GM19395 (cell line): ENCODE measurements around the gene PANX1.
"Not testable (repeated sequence)": the region's sequence is repeated elsewhere in the genome, so short reads cannot be mapped to it uniquely, and the experiment has no call there.

Experiments used
- ATAC-seq: cut with Tn5 transposase; IDR thresholded peaks from one replicate; pipeline ENCODE4 v1.9.1; 2021; ENCODE audit warnings: mild to moderate bottlenecking, moderate library complexity; ENCODE audit not compliant: unreplicated experiment

Gene PANX1, protein sequence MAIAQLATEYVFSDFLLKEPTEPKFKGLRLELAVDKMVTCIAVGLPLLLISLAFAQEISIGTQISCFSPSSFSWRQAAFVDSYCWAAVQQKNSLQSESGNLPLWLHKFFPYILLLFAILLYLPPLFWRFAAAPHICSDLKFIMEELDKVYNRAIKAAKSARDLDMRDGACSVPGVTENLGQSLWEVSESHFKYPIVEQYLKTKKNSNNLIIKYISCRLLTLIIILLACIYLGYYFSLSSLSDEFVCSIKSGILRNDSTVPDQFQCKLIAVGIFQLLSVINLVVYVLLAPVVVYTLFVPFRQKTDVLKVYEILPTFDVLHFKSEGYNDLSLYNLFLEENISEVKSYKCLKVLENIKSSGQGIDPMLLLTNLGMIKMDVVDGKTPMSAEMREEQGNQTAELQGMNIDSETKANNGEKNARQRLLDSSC

DNA sequence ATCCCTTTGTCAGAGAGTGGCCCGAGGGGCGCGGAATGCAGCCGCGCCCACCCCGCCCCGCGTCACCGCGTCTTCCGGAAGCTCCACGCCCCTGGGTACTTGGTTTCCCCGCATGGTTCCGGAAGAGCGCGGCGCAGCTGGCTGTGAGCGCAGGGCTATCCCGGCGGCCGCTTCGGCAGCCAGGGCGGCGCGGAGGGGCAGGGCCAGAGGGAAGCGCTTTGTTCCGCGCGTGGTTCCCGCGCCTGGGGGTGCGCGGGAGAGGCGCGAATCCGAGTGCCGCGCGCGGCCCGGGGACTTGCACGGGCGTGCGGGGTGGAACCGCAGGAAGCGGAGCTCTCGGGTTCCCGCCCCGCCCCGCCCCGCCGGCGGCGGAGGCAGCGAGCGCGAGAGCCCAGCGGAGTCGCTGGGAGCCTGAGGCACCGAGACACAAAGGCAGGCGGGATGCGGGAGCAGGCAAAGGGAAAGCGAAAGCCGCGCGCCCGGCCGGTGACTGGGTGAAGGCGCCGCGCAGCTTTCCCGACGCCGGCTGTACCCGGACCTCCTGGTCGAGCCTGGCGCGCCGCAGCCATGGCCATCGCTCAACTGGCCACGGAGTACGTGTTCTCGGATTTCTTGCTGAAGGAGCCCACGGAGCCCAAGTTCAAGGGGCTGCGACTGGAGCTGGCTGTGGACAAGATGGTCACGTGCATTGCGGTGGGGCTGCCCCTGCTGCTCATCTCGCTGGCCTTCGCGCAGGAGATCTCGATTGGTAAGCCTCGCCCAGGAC is at the start of gene PANX1:
Gene PANX1, plus strand, starts transcription at position 96 of the 766 bp plus-strand sequence. Its CDS starts 472 bp downstream, at position 568.
- peak; percentile 81 for ATAC-seq

DNA sequence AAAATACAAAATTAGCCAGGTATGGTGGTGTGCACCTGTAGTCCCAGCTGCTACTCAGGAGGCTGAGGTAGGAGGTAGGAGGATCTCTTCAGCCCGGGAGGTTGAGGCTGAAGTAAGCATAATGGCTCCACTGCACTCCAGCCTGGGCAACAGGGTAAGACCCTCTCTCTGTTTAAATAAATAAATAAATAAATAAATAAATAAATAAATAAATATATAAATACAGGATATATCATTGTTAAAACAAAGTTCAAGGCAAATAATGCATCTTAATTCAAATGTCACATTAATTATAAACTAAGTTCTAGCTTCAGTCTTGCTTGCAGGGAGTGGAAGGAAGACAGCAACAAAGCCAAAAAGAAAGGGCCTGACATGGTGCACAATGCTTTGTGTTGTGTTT is 44.5 kb upstream of the PANX1 start:
- ATAC-seq, result no peak

DNA sequence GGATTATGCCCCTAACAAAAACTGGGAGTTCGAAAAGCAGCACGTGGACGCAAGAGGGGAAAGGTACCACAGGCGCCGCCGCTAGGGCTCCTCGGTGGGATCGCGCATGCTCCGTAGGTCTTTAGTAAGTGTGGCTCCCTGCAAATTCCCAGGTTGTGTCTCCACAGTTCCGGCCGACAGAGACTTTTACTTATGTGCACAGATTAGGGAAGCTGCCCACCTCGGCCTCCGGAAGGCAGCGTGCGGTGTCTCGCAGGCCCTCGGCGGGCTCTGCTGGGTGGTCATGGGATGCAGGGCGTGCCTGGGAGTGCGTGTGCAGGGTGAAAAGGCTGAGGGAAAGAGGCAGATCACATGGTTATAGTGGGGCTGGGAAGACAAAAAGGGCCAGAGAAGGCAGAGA is 39.7 kb upstream of the PANX1 start:
- ATAC-seq, result no peak

DNA sequence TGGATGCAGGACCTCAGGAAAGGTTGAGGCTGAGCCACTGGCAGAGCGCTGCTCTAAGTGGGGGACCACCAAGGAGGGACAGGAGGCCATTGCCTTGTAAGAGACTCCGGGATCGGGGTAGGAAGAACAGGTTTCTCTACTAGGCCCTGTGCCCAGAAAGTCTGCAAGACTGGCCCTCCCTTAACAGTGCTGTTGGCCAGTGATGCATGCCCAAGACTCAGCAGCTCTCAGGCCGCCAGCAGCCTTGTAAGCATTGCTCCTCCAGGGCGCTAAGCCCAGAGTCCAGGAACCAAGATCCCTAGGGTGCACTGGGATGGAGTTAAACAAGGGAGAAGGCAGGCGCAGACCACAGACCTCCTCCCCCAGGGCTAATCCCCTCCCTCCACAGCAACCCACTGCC is 39.3 kb upstream of the PANX1 start:
- no peak for ATAC-seq

DNA sequence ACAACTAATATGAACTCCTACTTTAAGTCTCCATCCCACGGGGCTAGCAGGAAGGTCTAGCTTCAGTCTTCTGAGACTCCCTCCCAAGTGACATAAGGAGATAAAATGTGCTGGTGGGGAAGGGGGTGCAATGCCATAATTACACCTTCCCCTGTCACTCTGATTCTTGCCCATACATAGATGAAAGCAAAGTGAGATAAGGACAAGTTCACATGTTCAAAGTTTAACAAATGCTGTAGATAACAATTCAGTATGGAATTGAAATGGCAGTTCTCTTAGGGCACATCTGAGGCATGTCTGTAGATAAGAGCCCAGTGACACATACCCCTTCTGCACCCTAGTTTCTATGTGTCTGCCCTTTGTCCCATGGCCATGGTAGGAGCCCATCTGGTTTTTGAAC is 38.2 kb upstream of the PANX1 start:
- ATAC-seq, result no peak

DNA sequence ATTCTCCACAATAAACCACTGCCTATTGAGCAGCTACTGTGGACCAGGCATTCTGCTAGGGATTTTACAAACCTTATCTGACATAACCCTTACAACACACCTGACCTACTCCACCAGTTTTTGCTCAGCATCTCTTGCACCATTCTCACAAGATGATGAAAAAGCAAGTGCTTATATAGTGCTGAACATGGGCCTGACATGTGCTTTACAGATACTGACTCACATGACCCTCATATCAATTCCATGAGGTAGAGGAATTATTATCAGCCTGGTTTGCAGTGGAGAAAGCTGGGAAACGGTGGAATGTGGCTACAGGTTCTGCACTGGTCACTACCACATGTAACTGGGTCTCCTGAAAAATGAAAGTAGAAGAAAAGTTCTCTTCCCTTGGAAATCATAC is 37.5 kb upstream of the PANX1 start:
- ATAC-seq, result no peak

DNA sequence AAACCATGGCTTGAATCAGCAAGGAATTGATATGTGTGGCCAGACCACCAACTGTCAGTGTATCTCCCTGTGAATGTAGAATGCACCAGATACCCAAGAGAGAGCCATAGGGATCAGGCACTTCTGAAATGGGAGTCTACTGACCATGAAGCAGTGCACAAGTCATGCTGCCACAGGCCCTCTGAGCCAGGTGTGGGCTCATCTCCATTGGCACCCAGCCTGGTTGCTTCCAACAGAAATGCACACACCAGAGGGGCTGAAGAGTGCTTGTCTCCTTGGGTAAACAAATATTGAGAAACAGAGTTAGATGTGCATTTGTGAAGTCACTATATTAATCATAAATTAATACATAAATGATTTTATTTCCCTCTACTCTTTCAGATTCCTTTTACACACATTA is 28.4 kb upstream of the PANX1 start:
- no peak for ATAC-seq

DNA sequence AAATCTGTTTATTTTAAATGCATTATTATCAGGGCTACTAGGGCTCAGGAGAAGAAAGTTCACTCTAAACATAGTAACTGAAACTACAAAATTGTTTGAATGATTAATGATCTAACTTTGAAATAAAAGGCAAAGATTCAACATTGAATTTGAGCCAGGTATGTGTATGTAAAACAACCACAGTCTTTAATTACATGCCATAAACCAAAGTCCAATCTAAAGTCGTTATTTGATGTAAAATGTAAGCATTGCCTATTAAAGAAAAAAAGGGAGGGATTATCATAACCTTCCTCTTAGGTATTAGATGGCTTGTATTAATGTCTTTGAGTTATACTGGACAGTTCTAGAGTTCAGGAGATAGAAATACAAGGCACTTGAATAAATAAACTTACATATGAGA is 25.2 kb upstream of the PANX1 start:
- ATAC-seq, result no peak

DNA sequence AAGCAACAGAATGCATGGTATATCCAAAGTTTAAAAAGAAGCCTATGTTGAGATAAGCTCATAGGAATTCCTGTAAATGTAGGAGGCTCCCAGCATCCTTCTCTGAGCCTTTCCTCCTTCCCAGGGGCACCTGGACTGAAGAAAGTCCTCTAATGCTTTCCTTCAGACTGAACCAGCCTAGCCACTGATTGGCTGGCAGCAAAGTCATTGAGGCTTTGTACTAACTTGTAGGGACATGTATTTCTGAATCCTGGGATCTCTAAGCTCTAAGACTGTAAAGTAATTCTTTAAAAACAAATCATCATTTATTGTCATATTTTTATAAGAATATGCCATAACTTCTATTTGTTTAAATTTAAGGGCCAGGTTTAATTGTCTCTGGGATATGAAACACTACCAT is 23.9 kb upstream of the PANX1 start:
- ATAC-seq, result no peak

DNA sequence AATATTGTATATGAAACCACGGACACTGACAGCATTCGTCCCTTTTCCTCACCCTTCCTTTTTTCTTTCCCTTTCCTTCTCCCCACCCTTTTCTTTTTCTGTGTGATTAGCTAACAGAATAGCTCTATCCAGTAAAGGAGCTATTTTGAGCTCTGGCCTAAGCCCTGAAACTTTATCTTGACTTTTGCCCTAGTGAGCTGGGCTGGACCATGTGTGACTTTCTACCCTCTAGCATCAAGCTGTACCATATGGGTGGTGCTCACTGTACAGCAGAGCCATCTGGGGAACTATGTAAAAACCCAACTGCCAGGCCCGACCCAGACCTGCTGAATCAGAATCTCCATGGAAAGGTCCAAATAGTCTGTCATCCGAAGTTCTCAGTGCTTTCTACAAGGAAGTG is 21.9 kb upstream of the PANX1 start:
- ATAC-seq, result no peak

DNA sequence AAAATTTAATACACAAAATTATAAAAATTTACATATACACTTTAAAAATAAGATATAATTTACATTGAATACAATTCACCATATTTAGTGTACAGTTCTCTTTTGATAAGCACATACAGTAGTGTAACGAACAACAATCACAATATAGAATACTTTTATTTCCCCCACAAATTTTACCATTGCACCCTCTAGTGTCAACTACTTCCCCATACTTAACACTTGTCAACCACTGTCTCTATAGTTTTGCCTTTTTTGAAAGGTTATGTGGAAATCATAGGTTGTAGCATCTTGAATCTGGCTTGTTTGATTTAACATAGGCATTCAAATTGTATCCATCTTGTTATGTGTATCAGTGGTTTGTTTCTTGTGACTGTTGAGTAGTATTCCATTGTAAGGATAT is 21.3 kb upstream of the PANX1 start:
- no peak for ATAC-seq

DNA sequence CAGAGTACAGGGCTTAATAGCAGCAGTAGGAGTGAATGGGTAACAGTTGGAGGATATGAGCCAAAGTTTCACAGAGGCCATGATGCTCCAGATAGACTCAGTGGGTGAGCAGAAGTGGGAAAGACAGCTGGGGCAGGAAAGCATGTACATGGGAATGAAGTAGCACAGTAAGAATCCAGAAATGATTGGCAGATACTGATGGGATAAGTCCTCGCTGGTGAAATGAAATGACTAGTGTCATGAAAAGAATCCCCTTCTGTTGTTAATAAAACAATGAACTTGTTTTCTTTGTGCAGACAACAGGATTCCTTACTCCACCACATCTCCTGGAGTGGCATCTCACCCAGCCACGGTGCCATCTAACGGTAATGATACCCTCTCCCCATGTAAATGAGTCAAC is 17.4 kb upstream of the PANX1 start:
- ATAC-seq, result no peak

DNA sequence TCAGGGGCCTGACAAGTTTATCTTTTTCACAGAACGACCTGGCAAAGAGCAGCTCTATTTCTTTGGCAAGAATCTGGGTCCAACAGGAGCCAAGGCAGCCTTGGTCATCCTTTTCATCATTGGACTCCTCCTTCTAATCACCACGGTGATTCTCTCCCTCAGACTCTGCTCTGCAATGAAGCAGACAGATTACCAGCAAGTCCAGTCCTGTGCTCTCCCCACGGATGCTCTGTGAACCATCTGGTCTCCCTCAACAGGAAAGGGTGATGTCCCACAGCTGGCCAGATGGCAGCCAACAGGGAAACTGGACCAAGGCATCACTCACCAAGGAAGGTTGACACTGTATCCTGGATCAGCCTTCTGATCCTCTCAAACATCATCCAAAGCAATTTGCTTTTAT is 17.0 kb upstream of the PANX1 start:
- no peak for ATAC-seq

DNA sequence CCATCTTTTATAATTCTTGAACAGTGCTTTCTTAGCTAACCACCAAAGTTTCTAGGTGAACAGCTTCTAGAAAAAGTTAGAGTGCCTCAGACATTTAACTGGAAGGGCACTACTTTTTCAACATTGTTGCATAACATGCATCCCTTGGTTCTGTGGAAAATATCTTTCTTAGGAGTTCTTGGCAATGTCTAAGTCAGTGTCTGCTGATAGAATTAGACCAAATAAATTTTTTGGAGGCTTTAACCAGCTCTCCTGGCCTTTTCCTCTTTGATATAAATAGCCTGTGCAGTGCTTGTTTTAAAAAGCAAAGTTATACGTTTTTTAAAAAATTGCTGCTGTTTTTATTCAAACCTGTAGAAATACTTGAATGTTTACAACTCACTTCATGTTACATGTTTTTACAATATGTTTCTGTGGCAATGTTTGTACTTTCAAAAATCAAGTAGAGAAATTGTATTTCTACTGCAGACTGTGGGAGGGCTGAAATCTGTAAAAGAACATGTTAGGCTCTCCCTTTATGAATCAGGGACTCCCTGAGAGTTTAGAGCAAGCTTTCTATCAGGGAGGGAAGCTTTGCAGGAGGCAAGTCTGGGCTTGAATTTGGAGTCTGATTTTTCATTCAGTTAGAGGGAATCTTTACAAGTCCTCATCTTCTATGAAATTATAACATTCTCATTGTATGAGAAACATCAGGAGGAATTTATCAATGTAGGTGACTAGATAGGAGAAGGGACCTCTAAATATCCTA is 16.3 kb upstream of the PANX1 start:
- no peak for ATAC-seq

DNA sequence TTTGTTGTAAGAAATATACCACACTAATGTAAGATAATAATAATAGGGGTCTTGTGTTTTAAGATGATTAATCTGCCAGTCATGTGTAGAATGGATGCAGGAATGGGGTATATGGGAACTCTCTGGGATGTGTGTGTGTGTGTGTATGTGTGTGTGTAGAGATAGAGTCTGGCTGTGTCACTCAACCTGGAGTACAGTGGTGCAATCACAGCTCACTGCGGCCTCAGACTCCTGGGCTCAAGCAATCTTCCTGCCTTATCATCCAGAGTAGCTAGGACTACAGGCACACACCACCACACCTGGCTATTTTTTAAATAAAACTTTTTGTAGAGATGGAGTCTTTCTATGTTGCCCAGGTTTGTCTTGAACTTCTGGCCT is 11.5 kb upstream of the PANX1 start:
- no peak for ATAC-seq

DNA sequence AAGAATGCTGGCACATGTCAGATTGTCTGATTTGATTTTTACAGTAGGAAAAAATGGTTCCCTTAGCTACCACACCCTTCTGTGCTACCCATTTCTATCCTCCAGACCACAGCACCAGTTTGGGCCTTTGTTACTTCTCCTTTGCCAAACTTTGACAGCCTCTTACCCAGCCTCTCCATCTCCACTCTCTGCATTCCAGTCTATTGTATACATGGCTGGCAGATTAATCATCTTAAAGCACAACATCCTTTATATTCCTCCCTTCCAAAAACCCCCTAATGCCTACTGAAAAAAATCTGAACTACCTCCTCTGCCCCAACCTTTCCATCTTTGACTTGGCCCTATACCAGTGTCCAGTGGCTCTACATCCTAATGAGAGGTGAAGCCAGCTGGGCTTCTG is 10.8 kb upstream of the PANX1 start:
- no peak for ATAC-seq

DNA sequence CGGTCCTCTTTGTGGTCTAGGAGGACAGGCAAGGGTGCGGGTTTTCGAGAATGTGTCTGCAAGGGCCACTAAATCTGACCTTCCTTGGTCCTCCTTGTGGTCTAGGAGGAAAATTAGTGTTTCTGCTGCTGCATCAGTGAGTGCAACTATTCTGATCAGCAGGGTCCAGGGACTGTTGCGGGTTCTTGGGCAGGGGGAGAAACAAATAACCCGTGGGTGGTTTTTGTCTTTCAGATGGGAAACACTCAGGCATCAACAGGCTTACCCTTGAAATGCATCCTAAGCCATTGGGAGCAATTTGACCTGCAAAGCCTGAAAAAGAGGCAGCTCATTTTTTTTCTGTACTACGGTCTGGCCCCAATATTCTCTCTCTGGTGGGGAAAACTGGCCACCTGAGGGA is 9.0 kb upstream of the PANX1 start:
- ATAC-seq, result not testable (repeated sequence)

DNA sequence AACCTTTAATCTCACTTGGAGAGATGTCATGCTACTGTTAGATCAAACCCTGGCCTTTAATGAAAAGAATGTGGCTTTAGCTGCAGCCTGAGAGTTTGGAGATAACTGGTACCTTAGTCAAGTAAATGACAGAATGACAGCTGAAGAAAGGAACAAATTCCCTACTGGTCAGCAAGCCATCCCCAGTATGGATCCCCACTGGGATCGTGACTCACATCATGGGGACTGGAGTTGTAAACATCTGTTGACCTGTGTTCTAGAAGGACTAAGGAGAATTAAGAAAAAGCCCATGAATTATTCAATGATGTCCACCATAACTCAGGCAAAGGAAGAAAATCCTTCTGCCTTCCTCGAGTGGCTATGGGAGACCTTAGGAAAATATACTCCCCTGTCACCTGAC is 8.1 kb upstream of the PANX1 start:
- not testable (repeated sequence) for ATAC-seq

DNA sequence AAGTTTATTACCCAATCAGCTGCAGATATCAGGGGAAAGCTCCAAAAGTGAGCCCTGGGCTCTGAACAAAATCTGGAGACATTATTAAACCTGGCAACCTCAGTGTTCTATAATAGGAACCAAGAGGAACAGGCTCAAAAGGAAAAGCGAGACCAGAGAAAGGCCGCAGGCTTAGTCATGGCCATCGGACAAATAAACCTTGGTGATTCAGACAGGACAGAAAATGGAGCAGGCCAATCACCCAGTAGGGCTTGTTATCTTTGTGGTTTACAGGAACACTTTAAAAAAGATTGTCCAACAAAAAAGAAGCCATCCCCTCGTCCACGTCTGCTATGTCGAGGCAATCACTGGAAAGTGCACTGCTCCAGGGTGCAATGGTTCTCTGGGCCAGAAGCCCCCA is 7.7 kb upstream of the PANX1 start:
- no peak for ATAC-seq

DNA sequence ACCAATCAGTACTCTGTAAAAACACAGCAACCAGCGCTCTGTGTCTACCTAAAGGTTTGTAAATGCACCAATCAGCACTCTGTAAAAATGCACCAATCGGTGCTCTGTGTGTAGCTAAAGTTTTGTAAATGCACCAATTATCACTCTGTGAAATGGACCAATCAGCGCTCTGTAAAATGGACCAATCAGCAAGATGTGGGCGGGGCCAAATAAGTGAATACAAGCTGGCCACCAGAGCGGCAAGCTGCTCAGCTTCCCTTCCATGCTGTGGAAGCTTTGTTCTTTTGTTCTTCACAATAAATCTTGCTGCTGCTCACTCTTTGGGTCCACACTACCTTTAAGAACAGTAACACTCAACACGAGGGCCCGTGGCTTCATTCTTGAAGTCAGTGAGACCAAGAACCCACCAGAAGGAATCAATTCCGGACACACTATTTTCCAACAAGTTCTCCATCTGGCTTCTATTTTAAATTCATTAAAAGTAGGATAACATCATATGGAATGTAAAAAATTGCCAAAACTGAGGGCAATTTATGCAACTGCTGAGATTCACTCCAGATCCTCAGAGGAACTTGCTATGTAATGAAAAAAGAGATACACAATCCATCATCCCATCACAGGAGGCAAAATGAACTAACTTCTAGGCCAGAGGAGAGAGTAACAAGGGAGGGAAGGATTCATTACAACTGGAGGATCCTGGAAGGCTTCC is 3.1 kb upstream of the PANX1 start:
- ATAC-seq, result no peak

DNA sequence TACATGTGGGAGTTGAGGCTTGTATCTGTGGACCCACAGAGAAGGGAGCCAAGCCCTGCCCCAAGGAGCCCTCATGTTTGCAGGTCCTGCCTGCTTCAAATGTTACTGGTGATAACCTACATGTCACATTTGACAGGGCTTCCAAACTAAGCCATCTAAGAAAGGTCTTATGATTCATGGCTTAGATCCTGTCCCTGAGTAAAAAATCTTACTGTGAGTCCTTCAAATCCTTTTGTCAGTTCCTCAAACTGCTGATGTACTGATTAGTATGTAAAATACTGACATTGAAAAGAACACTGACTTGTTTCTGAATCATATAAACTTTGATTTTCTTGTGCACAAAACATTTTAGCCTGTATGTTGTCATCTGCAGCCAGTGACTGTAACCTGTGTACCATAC is 1.0 kb upstream of the PANX1 start:
- ATAC-seq, result no peak
